Keratinocyte (primary cell): ENCODE measurements around the gene IFT52. TPM values are rescaled to one million over a fixed set of nuclear protein-coding genes. Genes with fewer than 3 reads are reported as not detected.

Experiments
- DNase-seq: peaks from one replicate; pipeline ENCODE4 v3.0.0-alpha.2; 2011; ENCODE audit warnings: low read depth, missing footprints, low spot score
- FAIRE-seq: peaks from 2 replicates; lab custom pipeline; 2011; peaks lifted over from hg19 to GRCh38; lab: Jason Lieb, UNC
- H2AFZ ChIP-seq: 2 replicates; pipeline ENCODE4 v1.6.0; 2012; ENCODE audit warnings: low read length, control low read depth, inconsistent platforms; ENCODE audit not compliant: control insufficient read depth
- H3K27ac ChIP-seq: 2 replicates; pipeline ENCODE4 v1.5.1; 2011; ENCODE audit warnings: low read length; ENCODE audit not compliant: control insufficient read depth, insufficient read depth
- H3K27me3 ChIP-seq: 3 replicates; pipeline ENCODE4 v1.6.0; 2011; ENCODE audit warnings: low read length; ENCODE audit not compliant: control insufficient read depth, insufficient read depth; ENCODE audit errors: extremely low read depth
- H3K36me3 ChIP-seq, 2 experiments: 2 replicates in 1 of 2; 3 replicates in 1 of 2; pipeline ENCODE4 v1.5.1; 2011; ENCODE audit warnings: low read length in 2 of 2, mild to moderate bottlenecking in 1 of 2; ENCODE audit not compliant: control insufficient read depth in 2 of 2, insufficient read depth in 2 of 2; ENCODE audit errors: extremely low read depth in 1 of 2
- H3K4me1 ChIP-seq: 3 replicates; pipeline ENCODE4 v1.5.1; 2011; ENCODE audit warnings: low read length; ENCODE audit not compliant: control insufficient read depth, insufficient read depth; ENCODE audit errors: extremely low read depth
- H3K4me2 ChIP-seq: 3 replicates; pipeline ENCODE4 v1.6.0; 2011; ENCODE audit warnings: low read depth, low read length; ENCODE audit not compliant: control insufficient read depth, insufficient read depth; ENCODE audit errors: extremely low read depth
- H3K4me3 ChIP-seq, 3 experiments: fragments of 200-600 bp in 1 of 3; sonication (generic) in 1 of 3; 2 replicates in 2 of 3; 3 replicates in 1 of 3; pipeline ENCODE4 v1.5.1; 2011 to 2016; ENCODE audit warnings: low read length in 3 of 3, mild to moderate bottlenecking in 3 of 3, control low read depth in 2 of 3, inconsistent platforms in 1 of 3, low read depth in 1 of 3, mixed read lengths in 1 of 3, mixed run types in 1 of 3, moderate library complexity in 1 of 3; ENCODE audit not compliant: control insufficient read depth in 2 of 3, insufficient read depth in 2 of 3; ENCODE audit errors: extremely low read depth in 1 of 3
- H3K79me2 ChIP-seq: 2 replicates; pipeline ENCODE4 v1.6.0; 2012; ENCODE audit warnings: low read length; ENCODE audit not compliant: control insufficient read depth, insufficient read depth
- H3K9ac ChIP-seq: 3 replicates; pipeline ENCODE4 v1.6.0; 2011; ENCODE audit warnings: low read length; ENCODE audit not compliant: control insufficient read depth, insufficient read depth; ENCODE audit errors: extremely low read depth
- H3K9me1 ChIP-seq: 3 replicates; pipeline ENCODE4 v1.6.0; 2011; ENCODE audit warnings: low read length; ENCODE audit not compliant: control insufficient read depth, insufficient read depth; ENCODE audit errors: extremely low read depth
- H3K9me3 ChIP-seq: 2 replicates; pipeline ENCODE4 v1.5.1; 2012; ENCODE audit warnings: low read depth, low read length; ENCODE audit not compliant: control insufficient read depth
- H4K20me1 ChIP-seq: 3 replicates; pipeline ENCODE4 v1.6.0; 2011; ENCODE audit warnings: low read length; ENCODE audit not compliant: control insufficient read depth, insufficient read depth; ENCODE audit errors: extremely low read depth
- EZH2 ChIP-seq: IDR thresholded peaks from one replicate; pipeline ENCODE4 v1.6.1; 2012; ENCODE audit warnings: inconsistent platforms, mild to moderate bottlenecking, low read length, moderate library complexity
- dilution Hi-C: fragments of 300-500 bp; cut with MboI; formaldehyde crosslinking; loops from one replicate; pipeline ENCODE4 v1.7.0; 2020; ENCODE audit warnings: low sequenced_read_pairs; ENCODE audit not compliant: extremely low pct_ligation_motif_present
- polyA plus RNA-seq, 5 experiments: library from polyadenylated mRNA; depleted of rRNA in 3 of 5; stranded (reverse) in 3 of 5; stranded (forward) in 1 of 5; unstranded in 1 of 5; fragments of >200 nt; gene quantifications; 1 replicate in 1 of 5; 2 replicates in 3 of 5; 3 replicates in 1 of 5; pipeline versions ENCODE4 v1.2.1 to v1.2.3, GENCODE V29; 2011 to 2012; ENCODE audit warnings: missing spikeins in 2 of 5, low read depth in 1 of 5, low replicate concordance in 1 of 5
- TF ChIP-seq, protein P1 (sequence below), 3 experiments: IDR thresholded peaks in 1 of 3; conservative IDR thresholded peaks in 1 of 3; optimal IDR thresholded peaks in 1 of 3; 2 replicates in 2 of 3; 3 replicates in 1 of 3; pipeline versions ENCODE3 to v1.5.1; 2011; ENCODE audit warnings: low read length in 3 of 3, mild to moderate bottlenecking in 3 of 3, moderate library complexity in 2 of 3, control low read depth in 1 of 3, inconsistent platforms in 1 of 3; ENCODE audit not compliant: insufficient read depth in 2 of 3; ENCODE audit errors: extremely low read depth in 1 of 3

IFT52 gene
- polyA plus RNA-seq, 1 donor (not counting 4 experiments of a cell fraction or from before 2014, with no cell fraction given), result 22.8 TPM

DNA sequence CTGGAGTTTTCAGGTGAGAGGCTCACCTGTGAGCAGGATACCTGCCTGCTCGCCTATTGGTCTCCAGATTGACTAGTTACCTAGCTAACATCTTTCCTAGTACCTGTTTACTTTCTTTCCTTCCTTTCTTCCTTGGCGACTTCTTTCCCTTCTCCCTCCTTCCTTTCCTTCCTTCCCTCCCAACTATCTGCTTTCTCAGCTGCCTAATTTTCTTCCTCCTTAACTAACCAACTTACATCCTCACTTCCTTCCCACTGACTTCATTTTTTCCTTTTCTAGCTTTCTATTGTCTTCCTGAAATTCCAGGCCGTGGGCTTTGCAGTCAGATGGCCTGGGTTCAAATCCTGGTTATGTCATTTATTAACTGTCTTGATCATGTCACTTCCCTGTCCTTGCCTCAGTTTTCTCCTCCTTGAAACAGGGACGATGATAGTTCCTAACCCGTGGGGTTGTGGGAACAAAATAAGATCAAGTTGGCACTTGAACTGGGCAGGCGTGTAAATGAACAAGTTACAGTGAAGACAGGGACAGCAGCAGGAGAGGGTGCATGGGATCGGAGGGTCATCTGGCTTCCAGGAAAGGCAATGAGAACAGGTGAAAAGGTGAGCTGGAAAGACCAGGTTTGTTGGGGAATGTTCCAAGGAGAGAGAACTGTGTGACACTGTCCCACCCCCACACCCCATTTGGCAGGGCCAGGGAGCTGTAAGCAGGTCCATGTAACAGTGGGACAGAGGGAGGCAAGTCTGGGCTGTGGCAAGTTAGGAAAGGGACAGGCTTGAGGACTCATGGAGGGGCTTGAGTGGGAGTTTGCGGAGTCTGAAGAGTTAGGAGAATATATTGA, 31.4 kb upstream of the IFT52 start:
- H3K4me3 ChIP-seq, result no peak overlapping the region
- H2AFZ ChIP-seq, result no peak overlapping the region
- no peak overlapping the region for H3K4me2 ChIP-seq
- no peaks in the 10 kb centered on the region for H3K4me1 ChIP-seq
- dilution Hi-C loops, result no loop called here
- no peak for TF ChIP-seq EZH2
- no peaks in the 10 kb centered on the region for H3K79me2 ChIP-seq
- no peak overlapping the region for H3K27ac ChIP-seq
- no peaks in the 10 kb centered on the region for H4K20me1 ChIP-seq
- no peaks in the 10 kb centered on the region for H3K36me3 ChIP-seq
- no peaks in the 10 kb centered on the region for H3K9me3 ChIP-seq
- DNase-seq (no peak), FAIRE-seq (no peak)
- no peak overlapping the region for H3K9ac ChIP-seq
- no peaks in the 10 kb centered on the region for H3K9me1 ChIP-seq
- H3K27me3 ChIP-seq, result peaks cover 5% of the 10 kb centered on the region

DNA sequence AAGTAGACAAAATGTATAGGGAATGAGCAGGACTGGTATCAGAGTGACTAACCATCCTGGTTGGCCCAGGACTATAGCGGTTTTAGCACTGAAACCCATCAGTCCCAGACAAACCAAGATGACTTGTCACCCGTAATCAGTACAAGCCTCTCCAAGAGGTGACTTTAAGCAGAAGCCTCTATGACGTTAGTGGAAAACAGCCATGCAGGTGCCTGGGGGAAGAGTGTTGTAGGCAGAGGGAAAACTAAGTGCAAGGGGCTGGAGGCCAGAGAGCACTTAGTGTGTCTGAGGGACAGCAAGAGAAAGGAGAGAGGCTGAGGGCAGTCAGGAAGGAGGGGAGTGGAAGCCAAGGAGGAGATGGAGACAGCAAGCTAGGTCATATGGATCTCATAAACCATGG, 29.8 kb upstream of the IFT52 start:
- no peaks in the 10 kb centered on the region for H3K36me3 ChIP-seq
- no peaks in the 10 kb centered on the region for H3K9me3 ChIP-seq
- TF ChIP-seq, protein P1, sequence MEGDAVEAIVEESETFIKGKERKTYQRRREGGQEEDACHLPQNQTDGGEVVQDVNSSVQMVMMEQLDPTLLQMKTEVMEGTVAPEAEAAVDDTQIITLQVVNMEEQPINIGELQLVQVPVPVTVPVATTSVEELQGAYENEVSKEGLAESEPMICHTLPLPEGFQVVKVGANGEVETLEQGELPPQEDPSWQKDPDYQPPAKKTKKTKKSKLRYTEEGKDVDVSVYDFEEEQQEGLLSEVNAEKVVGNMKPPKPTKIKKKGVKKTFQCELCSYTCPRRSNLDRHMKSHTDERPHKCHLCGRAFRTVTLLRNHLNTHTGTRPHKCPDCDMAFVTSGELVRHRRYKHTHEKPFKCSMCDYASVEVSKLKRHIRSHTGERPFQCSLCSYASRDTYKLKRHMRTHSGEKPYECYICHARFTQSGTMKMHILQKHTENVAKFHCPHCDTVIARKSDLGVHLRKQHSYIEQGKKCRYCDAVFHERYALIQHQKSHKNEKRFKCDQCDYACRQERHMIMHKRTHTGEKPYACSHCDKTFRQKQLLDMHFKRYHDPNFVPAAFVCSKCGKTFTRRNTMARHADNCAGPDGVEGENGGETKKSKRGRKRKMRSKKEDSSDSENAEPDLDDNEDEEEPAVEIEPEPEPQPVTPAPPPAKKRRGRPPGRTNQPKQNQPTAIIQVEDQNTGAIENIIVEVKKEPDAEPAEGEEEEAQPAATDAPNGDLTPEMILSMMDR (optimal IDR thresholded peaks at IDR 0.05 in 1 of 3, IDR thresholded peaks at IDR 0.05 in 1 of 3, conservative IDR thresholded peaks at IDR 0.05 in 1 of 3; ENCODE audit: extremely low read depth in 1 of 3, insufficient read depth in 2 of 3, low read length in 3 of 3), result no peak
- TF ChIP-seq EZH2, result no peak
- DNase-seq (no peak), FAIRE-seq (no peak)
- H3K4me3 ChIP-seq, result no peak overlapping the region
- no peaks in the 10 kb centered on the region for H3K79me2 ChIP-seq
- dilution Hi-C loops, result no loop called here
- no peaks in the 10 kb centered on the region for H3K4me1 ChIP-seq
- H3K9me1 ChIP-seq, result no peaks in the 10 kb centered on the region
- H3K27ac ChIP-seq, result no peak overlapping the region
- H3K4me2 ChIP-seq, result no peak overlapping the region
- no peaks in the 10 kb centered on the region for H4K20me1 ChIP-seq
- H2AFZ ChIP-seq, result no peak overlapping the region
- no peak overlapping the region for H3K9ac ChIP-seq
- peaks cover 5% of the 10 kb centered on the region for H3K27me3 ChIP-seq
